ENCODE data around the gene SEZ6.

SEZ6 gene

DNA sequence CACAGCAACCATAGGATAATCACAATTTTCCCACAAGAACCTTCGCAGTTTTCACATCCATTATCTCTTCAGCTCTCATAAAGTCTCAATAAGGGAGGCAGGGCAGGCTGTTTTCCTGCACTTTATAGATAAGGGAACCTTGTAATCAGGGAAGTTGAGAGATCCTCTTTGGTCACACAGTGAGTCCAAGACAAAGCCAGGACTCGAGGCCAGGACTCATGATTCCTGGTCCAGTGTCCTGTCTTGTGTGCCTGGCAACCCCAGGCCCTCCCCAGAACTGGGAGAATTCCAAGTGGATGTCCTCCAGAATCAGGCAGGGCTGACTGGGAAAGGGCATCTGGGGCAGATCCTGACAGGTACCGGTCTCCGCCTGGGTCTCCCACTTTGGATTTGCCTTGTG lies 31.4 kb downstream of the SEZ6 start:
- no peak for DNase-seq

DNA sequence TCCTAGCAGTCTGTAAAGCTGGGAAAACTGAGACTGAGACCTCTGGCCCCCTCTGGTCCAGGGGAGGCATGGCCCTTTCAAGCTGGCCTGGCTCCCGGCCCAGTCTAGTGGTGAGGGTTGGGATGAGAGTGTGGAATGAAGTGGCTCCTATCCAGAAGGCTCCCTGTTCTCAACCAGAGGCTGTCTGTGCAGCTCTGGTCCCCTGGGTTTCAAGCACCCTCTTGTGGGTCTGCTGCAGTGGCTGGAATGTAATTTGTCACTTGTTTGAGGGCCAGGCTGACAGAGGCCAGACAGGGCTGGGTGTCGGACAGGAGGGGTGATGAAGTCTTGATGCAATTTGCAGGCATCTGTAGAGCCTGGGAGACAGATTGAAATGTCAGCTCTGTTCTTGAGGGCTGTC lies 32.4 kb downstream of the SEZ6 start:
- DNase-seq, result no peak

GRCh38 chr17:28972437-28972836 lies 33.4 kb downstream of the SEZ6 start:
- DNase-seq, result no peak

GRCh38 chr17:28970879-28971278 lies 35.0 kb downstream of the SEZ6 start:
- no peak for DNase-seq

- DNase-seq, result no peak
Observed at GRCh38 chr17:28969706-28970393, 36.0 kb downstream of the SEZ6 start.

GRCh38 chr17:28968914-28969295 lies 36.9 kb downstream of the SEZ6 start:
- DNase-seq, result no peak

GRCh38 chr17:28968231-28968913 lies 37.5 kb downstream of the SEZ6 start:
- DNase-seq, result no peak

DNA sequence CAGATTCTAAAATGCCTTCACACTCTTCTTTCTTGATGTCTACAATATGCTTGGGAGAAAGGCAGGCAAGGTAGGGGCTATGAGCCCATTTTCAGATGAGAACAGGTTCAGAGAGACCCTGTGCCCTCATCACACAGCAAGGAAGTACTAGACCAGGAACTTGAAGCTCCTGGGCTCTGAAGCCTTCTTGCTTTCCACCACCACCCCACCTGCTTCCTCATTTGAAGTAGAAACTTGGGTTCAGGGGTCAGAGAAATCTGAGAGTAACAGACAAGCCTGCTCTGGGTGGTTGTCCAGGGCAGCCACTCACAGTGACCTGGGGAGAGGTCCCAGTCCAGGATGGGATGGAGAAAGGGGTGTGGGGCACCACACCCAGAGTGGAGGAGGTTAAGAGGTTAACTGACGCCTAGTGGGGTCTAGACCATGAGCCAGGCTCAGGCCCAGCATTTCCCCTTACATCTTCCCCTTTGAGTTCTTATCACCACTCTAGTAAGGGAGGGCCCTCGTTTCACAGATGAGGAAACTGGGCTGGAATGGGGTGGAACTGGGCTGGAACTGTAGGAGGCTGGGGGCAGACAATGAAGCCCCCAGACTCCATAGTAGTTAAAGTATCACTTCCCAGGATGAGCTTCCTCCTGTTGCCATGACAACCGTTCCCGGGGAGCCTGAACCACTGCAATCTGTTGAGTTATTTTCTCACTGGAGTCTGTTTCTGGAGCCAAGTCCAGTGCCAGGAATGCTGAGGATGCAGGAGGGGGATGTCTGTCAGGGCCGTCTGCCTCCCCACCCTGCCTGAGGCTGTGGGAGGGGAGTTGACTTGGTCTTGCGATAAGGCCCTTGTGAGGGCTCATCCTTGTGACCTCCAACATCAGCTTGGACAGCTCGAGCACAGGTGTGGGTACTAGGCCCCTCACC lies 38.4 kb downstream of the SEZ6 start:
- no peak for DNase-seq

DNA sequence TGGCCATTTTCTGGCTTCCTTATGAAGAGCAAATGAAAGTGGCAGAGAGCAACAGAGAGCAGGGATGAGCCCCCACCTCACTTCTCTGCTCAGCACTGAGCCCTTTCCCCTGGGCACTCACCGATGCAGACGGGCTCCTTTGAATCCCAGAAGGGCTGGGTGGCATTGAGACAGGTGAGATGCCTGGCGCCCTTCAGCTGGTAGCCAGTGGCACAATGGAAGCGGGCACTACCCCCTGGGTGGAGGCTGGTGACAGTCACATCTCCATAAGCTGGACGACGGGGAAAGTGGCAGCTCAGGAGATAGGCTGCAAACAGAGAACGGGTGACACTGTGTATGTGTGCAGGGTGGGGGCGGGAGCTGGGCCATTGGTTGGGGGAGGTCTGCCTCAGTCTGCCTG lies 42.0 kb downstream of the SEZ6 start:
- DNase-seq, result no peak

GRCh38 chr17:28963055-28963611 lies 42.7 kb downstream of the SEZ6 start:
- no peak for DNase-seq

- DNase-seq, result no peak
Observed at GRCh38 chr17:28961391-28961790, 44.4 kb downstream of the SEZ6 start.

DNA sequence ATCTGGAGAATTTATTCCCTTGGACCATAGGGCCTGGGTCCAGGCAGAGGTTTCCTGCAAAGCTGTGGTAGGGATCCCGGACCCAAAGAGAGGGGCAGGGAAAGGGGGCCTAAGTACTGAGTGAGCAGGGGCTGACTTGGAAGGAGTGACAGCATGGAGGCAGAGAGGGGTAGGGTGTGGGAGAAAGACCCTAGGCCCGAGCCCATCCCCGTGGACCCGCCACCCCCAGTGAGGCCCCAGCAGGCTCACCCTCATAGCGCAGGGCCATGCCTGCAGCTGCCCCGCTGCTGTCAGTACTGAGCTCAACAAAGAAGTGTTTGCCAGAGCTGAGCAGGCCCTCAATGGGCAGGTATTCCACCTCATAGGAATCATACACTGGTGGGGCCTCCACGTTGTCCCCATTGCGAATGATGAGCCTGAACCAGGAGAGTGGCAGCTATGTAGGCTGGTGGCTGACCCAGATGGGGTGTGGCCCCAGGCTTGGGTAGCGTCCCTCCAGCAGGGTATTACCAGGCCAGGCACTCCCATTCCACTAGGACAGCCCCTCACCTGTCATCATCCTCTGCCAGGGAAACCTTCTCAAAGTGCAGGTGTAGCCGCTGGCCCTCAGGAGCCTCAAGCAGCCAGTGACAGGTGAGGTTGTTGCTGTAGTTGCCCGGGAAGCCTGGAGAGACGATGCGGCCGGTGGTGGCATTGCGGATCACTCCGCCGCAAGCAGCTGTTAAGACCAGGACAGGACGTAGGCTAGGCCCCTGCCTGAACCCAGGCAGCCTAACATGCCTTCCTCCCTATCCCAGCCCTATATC lies 45.4 kb downstream of the SEZ6 start:
- DNase-seq, result no peak

- DNase-seq, result no peak
Observed at GRCh38 chr17:28959471-28959871, 46.4 kb downstream of the SEZ6 start.

DNA sequence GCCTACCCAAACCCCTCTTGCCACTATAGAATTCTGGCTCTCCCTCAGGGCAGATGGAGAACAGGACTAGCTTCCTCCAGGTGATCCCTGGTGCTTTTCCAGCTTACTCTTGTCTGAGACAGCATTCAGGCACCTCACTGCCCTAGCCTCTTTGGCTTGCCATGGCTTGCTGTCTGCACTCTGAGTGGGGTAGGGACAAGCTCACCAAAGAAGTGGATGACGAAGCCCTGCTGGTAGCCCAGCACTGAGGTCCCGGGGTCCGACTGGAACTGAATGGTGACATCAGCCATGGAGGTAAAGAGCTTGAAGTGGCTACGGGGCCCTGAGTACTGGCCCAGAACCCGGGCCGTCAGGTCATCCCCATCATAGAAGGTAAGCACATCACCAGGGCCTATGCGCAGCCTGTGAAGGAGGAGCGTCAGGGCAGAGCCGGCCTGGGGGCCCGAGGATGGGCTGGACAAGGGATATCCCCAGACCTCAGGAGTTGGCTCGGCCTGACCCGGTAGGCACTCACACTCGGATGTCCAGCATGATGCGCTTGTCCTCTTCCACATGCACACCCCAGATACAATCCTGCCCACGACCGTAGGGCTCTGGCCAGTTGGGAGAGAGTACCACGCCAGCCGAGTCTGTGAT lies 46.9 kb downstream of the SEZ6 start:
- DNase-seq, result no peak

DNA sequence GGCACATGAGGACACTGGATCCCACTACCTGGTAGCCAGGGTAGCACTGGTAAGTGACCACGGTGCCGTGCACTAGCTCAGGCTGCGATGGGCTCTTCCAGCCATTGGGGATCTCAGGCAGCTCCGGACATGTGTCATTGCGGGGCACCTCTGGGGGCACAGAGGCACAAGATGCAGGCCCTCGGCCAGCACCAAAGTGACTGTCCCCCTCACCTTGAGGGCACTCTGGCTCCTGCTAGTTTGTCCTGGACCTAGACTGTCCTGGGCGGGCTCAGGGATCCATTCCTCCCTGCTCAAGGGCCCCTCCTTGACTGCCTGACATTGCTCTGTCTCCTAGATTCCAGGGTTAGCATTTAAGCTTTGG lies 47.9 kb downstream of the SEZ6 start:
- DNase-seq, result no peak

DNA sequence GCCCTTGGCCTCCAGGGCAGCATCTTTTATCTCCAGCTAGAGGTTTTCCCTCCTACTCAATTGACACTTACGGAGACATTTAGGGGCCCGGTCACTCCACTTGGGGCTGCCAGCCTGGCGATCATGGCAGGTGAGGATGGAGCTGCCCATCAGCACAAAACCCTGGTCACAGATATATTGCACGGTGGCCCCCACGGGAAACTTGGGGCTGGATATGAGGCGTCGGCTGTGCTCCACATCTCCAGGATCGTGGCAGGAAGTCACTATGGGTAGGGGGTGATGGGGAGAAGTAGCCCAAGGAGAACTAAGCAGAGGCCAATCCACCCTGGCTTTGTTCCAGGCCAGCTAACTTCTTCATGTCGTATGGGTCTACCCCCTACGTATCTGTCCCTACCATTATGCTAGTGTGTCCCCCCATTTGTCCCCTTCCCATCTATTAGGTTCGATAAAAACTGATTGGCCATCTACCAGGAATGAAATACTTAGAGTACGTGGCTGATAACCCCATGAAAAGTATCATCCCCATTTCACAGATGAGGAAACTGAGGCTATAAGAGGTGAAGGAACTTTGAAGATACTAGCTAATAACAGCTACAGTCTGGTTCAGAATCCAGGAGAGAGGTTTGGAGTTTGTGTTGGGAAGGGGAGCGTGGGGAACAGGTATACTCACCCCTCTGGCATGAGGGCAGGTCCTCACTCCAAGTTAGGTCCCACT lies 48.4 kb downstream of the SEZ6 start:
- no peak for DNase-seq

DNA sequence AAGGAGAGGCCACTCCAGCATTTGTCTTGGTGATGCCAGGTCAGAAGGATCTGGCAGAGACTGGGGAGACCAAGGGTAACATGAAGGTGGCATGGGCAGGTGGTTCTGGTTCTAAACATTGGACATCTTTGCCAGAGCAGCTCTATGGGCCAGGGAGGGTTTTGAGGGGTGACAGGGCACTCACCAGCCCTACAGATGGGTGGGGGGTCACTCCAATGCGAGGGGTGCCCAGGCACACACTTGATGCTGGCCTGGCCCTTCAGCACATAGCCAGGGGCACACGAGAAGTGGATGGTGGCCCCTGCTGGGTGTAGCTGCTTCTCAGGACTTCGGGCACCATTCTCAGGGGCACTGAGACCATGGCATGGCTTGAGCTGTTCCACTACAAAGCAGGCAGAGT lies 49.0 kb downstream of the SEZ6 start:
- no peak for DNase-seq

DNA sequence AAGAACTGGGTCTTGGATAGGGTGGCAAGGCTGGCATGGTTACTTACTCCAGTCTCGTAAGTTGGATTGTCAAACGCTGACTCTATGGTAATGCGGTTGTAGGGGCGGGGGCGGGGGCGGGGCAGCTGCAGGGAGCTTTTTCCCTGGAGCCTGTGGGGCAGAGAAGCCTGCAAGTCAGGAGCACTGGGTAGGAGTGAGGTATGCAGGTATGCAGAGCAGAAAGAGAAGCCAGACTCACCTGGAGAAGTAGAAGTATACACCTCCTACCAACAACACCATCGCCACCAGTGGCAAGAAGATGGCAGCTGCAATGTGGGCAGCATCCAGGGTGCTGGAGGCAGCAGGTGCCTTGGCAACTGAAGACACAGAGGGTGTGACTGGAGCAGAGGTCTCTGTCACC lies 49.7 kb downstream of the SEZ6 start:
- no peak for DNase-seq

- DNase-seq, result no peak
Observed at GRCh38 chr17:28955408-28955807, 50.4 kb downstream of the SEZ6 start.

DNA sequence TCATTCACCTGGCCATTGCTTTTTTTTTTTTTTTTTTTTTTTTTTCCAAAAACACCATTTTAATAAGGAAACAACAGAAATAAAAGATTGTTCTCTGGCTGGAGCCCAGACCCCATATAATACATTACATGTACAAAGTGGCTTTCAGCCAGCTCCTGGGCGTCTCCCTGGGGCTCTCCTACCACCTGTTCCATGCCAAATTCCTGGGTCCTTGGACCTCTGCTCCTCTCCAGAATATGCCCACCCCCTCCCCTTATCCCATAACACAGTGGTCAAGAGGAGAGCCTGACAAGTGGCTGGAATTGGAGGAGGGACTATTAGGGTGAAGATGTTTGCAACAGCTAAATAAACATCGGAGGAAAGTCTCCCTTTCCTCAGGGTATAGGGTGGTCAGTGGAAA lies 50.9 kb downstream of the SEZ6 start:
- DNase-seq, result no peak

GRCh38 chr17:28953444-28954118 lies 52.3 kb downstream of the SEZ6 start:
- DNase-seq, result peak; percentile 38
